ENCODE data around the gene HPSE2. TPM values are rescaled to one million over a fixed set of nuclear protein-coding genes. Genes with fewer than 3 reads are reported as not detected.

The HPSE2 gene
- total RNA-seq, 1 experiment from 2014 or later: not detected

- Histone ChIP-seq H3K4me2 (no peak overlapping the region), H4K20me1 (ENCODE audit: insufficient read depth) (no peaks in the 10 kb centered on the region), H3K27ac (no peak overlapping the region), H3K36me3 (ENCODE audit: low read depth) (no peaks in the 10 kb centered on the region), H3K9me3 (ENCODE audit: insufficient read depth, low read depth) (no peaks in the 10 kb centered on the region), H3K4me3 (no peak overlapping the region), H3K4me1 (replicated peaks; ENCODE audit: insufficient read depth) (peaks cover 9% of the 10 kb centered on the region), H3K27me3 (ENCODE audit: insufficient read depth, low read depth) (no peaks in the 10 kb centered on the region), H3F3A (ENCODE audit: insufficient read depth, low read depth) (no peaks in the 10 kb centered on the region), H2AFZ (no peak overlapping the region), H3K9me2 (ENCODE audit: insufficient read depth) (no peaks in the 10 kb centered on the region), H3K79me2 (ENCODE audit: low read depth) (peaks cover 10% of the 10 kb centered on the region)
- intact Hi-C loops (cut with micrococcal nuclease; ENCODE audit: unreplicated experiment): loop anchor here (5.0 kb wide), 1 partner anchor 106 kb away; no protein-coding TSS in a partner anchor
- BruUV-seq (replicated peaks): no TSS peak
- TF ChIP-seq CTCF (conservative IDR thresholded peaks at IDR 0.05): no peak
- TF ChIP-seq EZH2 (IDR thresholded peaks at IDR 0.05; ENCODE audit: low read depth): no peak
- CTCF ChIA-PET: no interaction called here
- POLR2A ChIA-PET (ENCODE audit: unreplicated experiment): no interaction called here
- DNase-seq: no peak
These were observed 817.5 kb downstream of the HPSE2 start for GRCh38 chr10:98417973-98418664.

DNA sequence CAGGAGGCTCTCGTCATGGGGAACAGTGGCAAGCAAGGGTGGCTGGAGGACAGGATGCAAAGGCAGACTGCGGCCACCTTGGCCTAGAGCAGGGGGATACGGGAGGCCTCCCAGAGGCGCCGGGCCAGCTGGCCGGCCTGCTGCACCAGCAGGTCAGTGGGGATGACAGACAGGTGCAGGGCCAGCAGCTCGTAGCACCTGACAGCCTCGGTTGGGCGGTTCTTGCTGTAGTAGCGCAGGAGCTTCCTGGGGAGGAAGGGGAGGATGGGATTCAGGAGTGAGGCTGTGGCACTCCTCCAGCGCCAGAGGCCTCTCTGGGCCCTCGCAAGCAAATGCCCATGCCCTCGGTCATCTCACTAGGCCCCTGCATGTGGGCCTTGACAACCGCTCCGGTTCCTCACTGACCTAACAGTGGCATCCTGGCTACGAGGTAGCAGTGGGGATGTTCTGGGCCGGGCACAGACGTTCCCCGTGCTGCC, 818.1 kb downstream of the HPSE2 start:
- intact Hi-C loops (cut with micrococcal nuclease; ENCODE audit: unreplicated experiment): loop anchor here (5.0 kb wide), 1 partner anchor 105 kb away; no protein-coding TSS in a partner anchor

More for the DNA sequence above, 818.1 kb downstream of the HPSE2 start:
- no peak overlapping the region for H3K4me2 ChIP-seq
- no peaks in the 10 kb centered on the region for H3K9me2 ChIP-seq (ENCODE audit: insufficient read depth)
- peaks cover 9% of the 10 kb centered on the region for H3K4me1 ChIP-seq (replicated peaks; ENCODE audit: insufficient read depth)
- DNase-seq: no peak
- BruUV-seq (replicated peaks): no TSS peak
- no peaks in the 10 kb centered on the region for H3K36me3 ChIP-seq (ENCODE audit: low read depth)
- no peaks in the 10 kb centered on the region for H3K27me3 ChIP-seq (ENCODE audit: insufficient read depth, low read depth)
- H4K20me1 ChIP-seq (ENCODE audit: insufficient read depth): no peaks in the 10 kb centered on the region
- no peak overlapping the region for H2AFZ ChIP-seq
- POLR2A ChIA-PET (ENCODE audit: unreplicated experiment): no interaction called here
- no peak for TF ChIP-seq CTCF (conservative IDR thresholded peaks at IDR 0.05)
- TF ChIP-seq EZH2 (IDR thresholded peaks at IDR 0.05; ENCODE audit: low read depth): no peak
- no peak overlapping the region for H3K27ac ChIP-seq
- peaks cover 10% of the 10 kb centered on the region for H3K79me2 ChIP-seq (ENCODE audit: low read depth)
- CTCF ChIA-PET: no interaction called here
- H3K4me3 ChIP-seq: no peak overlapping the region
- no peaks in the 10 kb centered on the region for H3K9me3 ChIP-seq (ENCODE audit: insufficient read depth, low read depth)
- no peaks in the 10 kb centered on the region for H3F3A ChIP-seq (ENCODE audit: insufficient read depth, low read depth)

Measured in PC-9 (cell line).